ENCODE measurements around the gene ARAP2. TPM values are rescaled to one million over a fixed set of nuclear protein-coding genes. Genes with fewer than 3 reads are reported as not detected.

Gene ARAP2
- total RNA-seq, 6 experiments from 2014 or later: not detected

DNA sequence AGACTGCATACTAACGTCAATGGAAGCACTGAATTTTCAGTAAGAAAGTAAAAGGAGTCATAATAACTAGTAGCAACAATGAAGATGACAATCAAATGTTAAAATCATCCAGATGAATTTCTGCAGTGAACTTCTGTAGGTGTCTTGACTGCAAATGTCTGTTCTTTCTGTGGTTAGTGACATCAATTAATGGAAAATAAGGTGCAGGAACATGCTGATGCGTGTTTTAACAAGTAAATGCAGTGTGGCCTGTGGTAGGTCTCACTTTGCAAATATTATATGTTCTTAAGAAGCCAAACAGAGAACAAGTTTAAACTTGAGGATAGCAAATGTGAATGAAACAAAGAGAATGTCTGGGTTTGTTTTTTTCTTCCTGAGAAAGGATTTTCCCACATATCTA, 34.5 kb upstream of the ARAP2 start:
- no peaks in the 10 kb centered on the region for H3K4me1 Mint-ChIP-seq (ENCODE audit: low read depth)
- H3K27ac Mint-ChIP-seq: no peak overlapping the region
- H3K27me3 Mint-ChIP-seq (ENCODE audit: insufficient read depth): no peaks in the 10 kb centered on the region
- H3K36me3 Mint-ChIP-seq (ENCODE audit: low read depth): no peaks in the 10 kb centered on the region
- no peak overlapping the region for H3K4me3 Mint-ChIP-seq
- TF ChIP-seq, protein P1, sequence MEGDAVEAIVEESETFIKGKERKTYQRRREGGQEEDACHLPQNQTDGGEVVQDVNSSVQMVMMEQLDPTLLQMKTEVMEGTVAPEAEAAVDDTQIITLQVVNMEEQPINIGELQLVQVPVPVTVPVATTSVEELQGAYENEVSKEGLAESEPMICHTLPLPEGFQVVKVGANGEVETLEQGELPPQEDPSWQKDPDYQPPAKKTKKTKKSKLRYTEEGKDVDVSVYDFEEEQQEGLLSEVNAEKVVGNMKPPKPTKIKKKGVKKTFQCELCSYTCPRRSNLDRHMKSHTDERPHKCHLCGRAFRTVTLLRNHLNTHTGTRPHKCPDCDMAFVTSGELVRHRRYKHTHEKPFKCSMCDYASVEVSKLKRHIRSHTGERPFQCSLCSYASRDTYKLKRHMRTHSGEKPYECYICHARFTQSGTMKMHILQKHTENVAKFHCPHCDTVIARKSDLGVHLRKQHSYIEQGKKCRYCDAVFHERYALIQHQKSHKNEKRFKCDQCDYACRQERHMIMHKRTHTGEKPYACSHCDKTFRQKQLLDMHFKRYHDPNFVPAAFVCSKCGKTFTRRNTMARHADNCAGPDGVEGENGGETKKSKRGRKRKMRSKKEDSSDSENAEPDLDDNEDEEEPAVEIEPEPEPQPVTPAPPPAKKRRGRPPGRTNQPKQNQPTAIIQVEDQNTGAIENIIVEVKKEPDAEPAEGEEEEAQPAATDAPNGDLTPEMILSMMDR (IDR thresholded peaks at IDR 0.05): no peak
- H3K9me3 Mint-ChIP-seq: peaks cover 29% of the 10 kb centered on the region
- no peak for DNase-seq

DNA sequence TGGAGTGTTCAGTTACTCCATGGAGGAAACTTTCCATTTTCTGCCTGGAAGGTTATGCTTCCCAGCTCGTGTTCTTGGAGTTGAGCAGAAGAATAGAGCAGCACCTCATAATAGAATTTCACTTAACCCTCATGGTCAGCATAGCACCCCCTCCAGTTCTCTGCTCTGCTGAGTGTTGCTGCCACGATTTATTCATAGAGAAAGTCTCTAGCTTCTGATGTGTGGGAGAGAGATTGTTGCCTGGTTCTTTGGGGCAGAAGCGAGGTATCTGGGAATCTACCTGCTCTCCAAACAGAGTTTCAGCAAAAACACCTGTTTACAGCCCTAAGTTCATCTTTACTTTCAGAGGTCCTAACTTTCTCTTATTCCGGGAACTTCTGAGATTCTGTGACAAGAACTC, 33.2 kb upstream of the ARAP2 start:
- H3K4me3 Mint-ChIP-seq: no peak overlapping the region
- TF ChIP-seq, protein P1 (IDR thresholded peaks at IDR 0.05): no peak
- DNase-seq: no peak
- no peak overlapping the region for H3K27ac Mint-ChIP-seq
- no peaks in the 10 kb centered on the region for H3K27me3 Mint-ChIP-seq (ENCODE audit: insufficient read depth)
- H3K4me1 Mint-ChIP-seq (ENCODE audit: low read depth): no peaks in the 10 kb centered on the region
- H3K36me3 Mint-ChIP-seq (ENCODE audit: low read depth): no peaks in the 10 kb centered on the region
- peaks cover 35% of the 10 kb centered on the region for H3K9me3 Mint-ChIP-seq

DNA sequence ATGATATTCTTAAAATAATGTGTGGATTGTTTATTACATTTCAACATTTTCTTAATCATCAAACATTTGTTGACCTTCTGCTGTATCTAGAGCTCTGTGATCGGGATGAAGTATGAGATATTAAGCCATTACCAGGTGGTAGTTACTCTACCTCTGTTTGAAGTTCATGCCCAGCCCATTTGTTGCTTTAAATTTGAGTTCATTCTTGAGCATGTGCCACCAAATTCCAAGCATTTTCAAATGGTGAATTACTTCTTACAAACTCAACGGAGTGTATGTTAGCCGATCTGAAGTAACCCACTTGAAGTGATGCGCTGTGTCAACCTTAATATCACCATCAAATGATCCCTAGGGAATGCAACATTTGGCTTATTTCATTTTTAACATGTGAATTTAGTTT, 29.8 kb upstream of the ARAP2 start:
- H3K27ac Mint-ChIP-seq: no peak overlapping the region
- no peak overlapping the region for H3K4me3 Mint-ChIP-seq
- no peaks in the 10 kb centered on the region for H3K4me1 Mint-ChIP-seq (ENCODE audit: low read depth)
- no peak for DNase-seq
- H3K27me3 Mint-ChIP-seq (ENCODE audit: insufficient read depth): no peaks in the 10 kb centered on the region
- no peaks in the 10 kb centered on the region; the same call in 1 of the 2 replicates for H3K36me3 Mint-ChIP-seq (ENCODE audit: low read depth)
- TF ChIP-seq, protein P1 (IDR thresholded peaks at IDR 0.05): no peak
- peaks cover 30% of the 10 kb centered on the region for H3K9me3 Mint-ChIP-seq

DNA sequence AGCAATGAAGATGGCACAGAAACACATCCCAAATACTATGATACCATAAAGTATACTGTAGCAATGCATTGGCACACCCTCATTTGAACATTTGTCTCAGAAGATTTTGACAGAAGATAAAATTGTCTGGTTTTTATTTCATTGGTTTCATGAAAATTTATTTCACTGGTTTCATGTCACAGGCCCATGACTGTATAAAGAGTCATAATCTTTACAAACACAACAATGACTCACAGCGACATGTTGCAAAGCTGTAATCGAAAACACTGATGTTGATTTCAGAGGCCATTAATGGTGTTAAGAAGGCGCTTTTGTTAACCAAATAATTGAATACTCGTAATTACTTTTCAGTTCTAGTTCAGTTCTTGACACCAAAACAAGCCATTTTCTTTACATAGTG, 29.0 kb upstream of the ARAP2 start:
- no peak for DNase-seq
- TF ChIP-seq, protein P1 (IDR thresholded peaks at IDR 0.05): no peak
- H3K27me3 Mint-ChIP-seq (ENCODE audit: insufficient read depth): no peaks in the 10 kb centered on the region
- no peaks in the 10 kb centered on the region; the same call in 1 of the 2 replicates for H3K36me3 Mint-ChIP-seq (ENCODE audit: low read depth)
- H3K27ac Mint-ChIP-seq: no peak overlapping the region
- H3K9me3 Mint-ChIP-seq: peaks cover 30% of the 10 kb centered on the region
- H3K4me1 Mint-ChIP-seq (ENCODE audit: low read depth): no peaks in the 10 kb centered on the region
- H3K4me3 Mint-ChIP-seq: no peak overlapping the region

DNA sequence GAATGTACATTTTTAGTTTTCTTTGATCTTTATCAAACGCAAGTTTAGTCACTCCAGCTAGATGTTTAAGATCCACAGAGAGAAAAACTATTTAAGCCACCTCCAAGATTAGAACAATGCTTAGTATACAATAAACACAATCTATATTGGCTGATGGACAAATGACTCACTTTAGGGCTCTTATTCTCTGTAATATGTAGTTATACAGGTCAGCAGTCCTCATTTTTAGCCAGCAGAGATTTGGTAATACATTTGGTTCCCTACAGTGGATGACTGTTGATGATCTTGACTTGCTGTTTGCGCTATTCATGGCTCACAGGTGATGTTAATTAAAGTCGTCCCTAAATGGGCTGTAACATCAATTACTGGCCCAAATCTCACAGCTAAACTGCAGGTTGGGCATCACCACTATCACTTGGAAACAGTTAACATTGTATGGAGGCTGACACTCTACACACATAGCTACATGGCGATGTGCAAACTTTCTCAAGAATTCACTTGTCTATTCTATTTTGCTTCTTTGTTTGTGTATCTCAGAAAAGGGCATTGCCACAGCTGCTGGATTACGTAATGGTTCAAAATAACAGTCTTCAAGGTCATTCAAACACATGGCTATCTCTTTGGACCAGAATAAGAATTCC, 25.3 kb upstream of the ARAP2 start:
- H3K27me3 Mint-ChIP-seq (ENCODE audit: insufficient read depth): no peaks in the 10 kb centered on the region
- DNase-seq: no peak
- H3K4me3 Mint-ChIP-seq: no peak overlapping the region
- peaks cover 24% of the 10 kb centered on the region for H3K9me3 Mint-ChIP-seq
- H3K36me3 Mint-ChIP-seq (ENCODE audit: low read depth): no peaks in the 10 kb centered on the region; the same call in 1 of the 2 replicates
- no peak overlapping the region for H3K27ac Mint-ChIP-seq
- TF ChIP-seq, protein P1 (IDR thresholded peaks at IDR 0.05): no peak
- no peaks in the 10 kb centered on the region for H3K4me1 Mint-ChIP-seq (ENCODE audit: low read depth)
